Measurements from ENCODE around the gene ITK. TPM values are rescaled to one million over a fixed set of nuclear protein-coding genes. Genes with fewer than 3 reads are reported as not detected.
A peak's percentile ranks its signal among the peaks of the same experiment; 100 is the strongest.

ITK gene
- total RNA-seq, 1 donor from 2014 or later = under 0.01 TPM

DNA sequence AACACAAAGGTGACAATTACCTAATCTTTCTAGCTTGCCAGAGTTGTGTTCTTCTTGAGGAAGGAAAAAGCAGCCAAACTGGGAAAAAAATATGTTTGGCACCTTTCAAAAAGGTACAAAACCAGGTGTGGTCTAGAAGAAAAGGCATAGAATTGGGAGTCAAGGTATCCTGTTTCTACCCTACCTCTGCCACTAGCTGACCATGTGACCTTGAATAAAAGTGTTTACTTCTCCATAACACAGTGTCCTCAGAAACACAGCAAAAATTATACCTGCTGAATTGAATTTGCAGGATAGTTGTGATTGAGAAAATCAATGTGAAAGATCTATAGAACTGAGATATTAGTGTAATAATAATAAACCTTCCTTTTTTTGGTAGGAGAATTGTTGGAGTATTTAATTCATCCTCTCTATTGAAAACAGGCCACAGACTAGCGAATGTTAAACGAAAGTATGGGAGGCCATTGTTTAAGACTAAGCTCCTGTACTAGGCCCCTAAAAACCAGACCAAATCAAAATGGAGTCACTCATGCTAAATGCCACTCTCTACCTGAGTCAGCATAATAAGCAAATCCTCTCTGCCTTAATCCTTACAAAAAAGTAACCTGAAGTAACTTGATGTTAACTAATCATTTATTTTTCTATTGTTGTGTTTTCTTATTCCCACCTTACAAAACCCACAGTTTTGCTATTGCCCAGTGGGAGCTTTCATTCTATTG is 97.8 kb downstream of the ITK start:
- Histone ChIP-seq H3K9me3 (ENCODE audit: control insufficient read depth in 3 of 3, low read length in 3 of 3) (no peaks in the 10 kb centered on the region), H3K36me3 (ENCODE audit: control insufficient read depth in 3 of 3, insufficient read depth in 3 of 3, low read length in 3 of 3) (no peaks in the 10 kb centered on the region), H3K4me1 (ENCODE audit: control insufficient read depth in 3 of 3, insufficient read depth in 3 of 3, low read length in 3 of 3) (peaks cover 0 to 8% (median 0%) of the 10 kb centered on the region in 3 donors), H3K4me3 (ENCODE audit: low read length in 3 of 3) (no peak overlapping the region), H3K9ac (ENCODE audit: low read depth in 1 of 3, low read length in 3 of 3) (no peak overlapping the region), H3K27me3 (ENCODE audit: control insufficient read depth in 3 of 3, insufficient read depth in 3 of 3, low read length in 3 of 3) (no peaks in the 10 kb centered on the region), H3K27ac (ENCODE audit: low read depth, low read length) (no peak overlapping the region)

DNA sequence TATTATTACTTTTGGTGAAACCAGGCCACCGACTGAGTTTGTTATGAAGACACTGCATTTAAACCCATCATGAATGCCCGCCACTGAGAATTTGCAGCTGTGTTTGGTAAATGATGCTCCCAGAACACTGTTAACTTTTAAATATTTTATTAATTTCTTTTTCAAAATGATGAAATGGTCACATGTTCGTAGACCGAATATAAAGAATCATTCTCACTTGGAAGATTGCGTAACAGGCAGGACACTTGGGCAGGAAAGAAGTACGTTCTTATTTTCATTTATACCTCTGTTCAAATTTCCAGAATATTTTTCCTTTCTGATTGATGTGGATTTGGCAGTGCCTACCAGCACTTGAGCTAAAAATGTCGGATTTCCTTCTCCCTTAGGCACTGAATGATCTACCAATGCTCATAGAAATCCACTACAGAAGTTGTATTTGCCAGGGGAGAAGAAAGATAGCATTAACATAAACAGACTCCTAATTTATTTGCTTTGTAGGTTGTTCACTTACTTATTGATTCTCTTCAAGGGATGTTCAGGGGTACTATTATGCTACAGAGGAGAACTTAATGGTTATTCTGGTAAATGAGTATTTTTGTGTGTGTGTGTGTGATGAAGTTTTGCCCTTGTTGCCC is 99.1 kb downstream of the ITK start:
- no peak overlapping the region for H3K9ac ChIP-seq (ENCODE audit: low read depth in 1 of 3, low read length in 3 of 3)
- H3K9me3 ChIP-seq (ENCODE audit: control insufficient read depth in 3 of 3, low read length in 3 of 3) = no peaks in the 10 kb centered on the region
- no peaks in the 10 kb centered on the region for H3K27me3 ChIP-seq (ENCODE audit: control insufficient read depth in 3 of 3, insufficient read depth in 3 of 3, low read length in 3 of 3)
- H3K36me3 ChIP-seq (ENCODE audit: control insufficient read depth in 3 of 3, insufficient read depth in 3 of 3, low read length in 3 of 3) = no peaks in the 10 kb centered on the region
- no peak overlapping the region for H3K27ac ChIP-seq (ENCODE audit: low read depth, low read length)
- H3K4me3 ChIP-seq (ENCODE audit: low read length in 3 of 3) = no peak overlapping the region
- H3K4me1 ChIP-seq (ENCODE audit: control insufficient read depth in 3 of 3, insufficient read depth in 3 of 3, low read length in 3 of 3) = peaks cover 0 to 14% (median 0%) of the 10 kb centered on the region in 3 donors

DNA sequence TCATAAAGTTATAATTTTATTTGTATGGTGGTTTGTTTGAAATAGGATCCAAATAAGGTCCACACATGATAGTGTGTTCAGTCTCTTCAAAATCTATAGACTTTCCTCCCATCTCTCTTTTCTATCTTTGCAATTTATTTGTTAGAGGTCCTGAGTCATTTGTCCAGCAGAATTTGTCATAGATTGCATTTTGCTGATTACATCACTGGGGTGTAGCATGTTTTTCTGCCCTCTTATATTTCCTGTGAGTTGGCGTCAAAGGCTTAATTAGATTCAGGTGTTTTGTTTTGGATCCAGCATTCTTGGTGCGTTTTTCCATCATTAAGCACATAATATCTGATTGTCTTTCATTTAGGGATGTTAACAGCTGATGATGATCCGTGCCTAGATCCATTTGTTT is 100.3 kb downstream of the ITK start:
- Histone ChIP-seq H3K27ac (ENCODE audit: low read depth, low read length) (no peak overlapping the region), H3K9me3 (ENCODE audit: control insufficient read depth in 3 of 3, low read length in 3 of 3) (no peaks in the 10 kb centered on the region), H3K36me3 (ENCODE audit: control insufficient read depth in 3 of 3, insufficient read depth in 3 of 3, low read length in 3 of 3) (no peaks in the 10 kb centered on the region), H3K4me1 (ENCODE audit: control insufficient read depth in 3 of 3, insufficient read depth in 3 of 3, low read length in 3 of 3) (peaks cover 2 to 26% (median 4%) of the 10 kb centered on the region in 3 donors), H3K4me3 (ENCODE audit: low read length in 3 of 3) (no peak overlapping the region), H3K27me3 (ENCODE audit: control insufficient read depth in 3 of 3, insufficient read depth in 3 of 3, low read length in 3 of 3) (no peaks in the 10 kb centered on the region), H3K9ac (ENCODE audit: low read depth in 1 of 3, low read length in 3 of 3) (no peak overlapping the region)

DNA sequence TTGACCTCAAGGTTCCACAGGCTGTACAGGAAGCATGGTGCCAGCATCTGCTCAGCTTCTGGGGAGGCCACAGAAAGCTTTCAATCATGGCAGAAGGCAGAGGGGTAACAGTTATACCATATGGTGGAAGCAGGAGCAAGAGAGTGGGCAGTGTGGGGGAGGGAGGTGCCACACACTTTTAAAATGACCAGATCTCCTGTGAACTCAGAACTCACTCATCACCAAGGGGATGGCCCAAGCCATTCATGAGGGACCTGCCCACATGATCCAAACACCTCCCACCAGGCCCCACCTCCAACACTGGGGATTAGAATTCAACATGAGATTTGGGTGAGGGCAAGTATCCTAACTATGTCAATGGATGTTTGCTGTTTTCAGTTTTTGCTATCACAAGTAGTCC is 101.5 kb downstream of the ITK start:
- Histone ChIP-seq H3K9me3 (ENCODE audit: control insufficient read depth in 3 of 3, low read length in 3 of 3) (no peaks in the 10 kb centered on the region), H3K9ac (ENCODE audit: low read depth in 1 of 3, low read length in 3 of 3) (no peak overlapping the region), H3K27me3 (ENCODE audit: control insufficient read depth in 3 of 3, insufficient read depth in 3 of 3, low read length in 3 of 3) (no peaks in the 10 kb centered on the region), H3K4me1 (ENCODE audit: control insufficient read depth in 3 of 3, insufficient read depth in 3 of 3, low read length in 3 of 3) (peaks cover 2 to 32% (median 4%) of the 10 kb centered on the region in 3 donors), H3K36me3 (ENCODE audit: control insufficient read depth in 3 of 3, insufficient read depth in 3 of 3, low read length in 3 of 3) (no peaks in the 10 kb centered on the region), H3K27ac (ENCODE audit: low read depth, low read length) (no peak overlapping the region), H3K4me3 (ENCODE audit: low read length in 3 of 3) (no peak overlapping the region)

DNA sequence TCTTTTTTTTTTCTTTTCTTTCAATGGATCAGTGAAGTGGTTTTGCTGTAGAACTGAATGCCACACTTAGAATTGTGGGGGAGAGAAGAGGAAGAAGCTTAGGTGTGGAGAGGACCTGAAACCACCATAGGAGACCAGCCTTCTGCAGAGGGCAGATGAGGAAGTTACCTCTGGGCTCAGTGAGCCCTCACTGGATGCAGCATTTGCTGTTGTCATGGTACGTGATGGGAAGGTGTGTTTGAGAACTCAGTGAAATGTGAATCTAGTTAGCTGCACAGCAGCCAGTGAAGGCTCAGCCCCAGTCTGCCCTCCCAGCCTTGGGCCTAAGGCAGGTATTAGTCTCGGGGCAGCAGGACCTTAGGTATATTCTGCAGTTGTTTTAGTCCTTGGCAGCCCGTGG is 102.8 kb downstream of the ITK start:
- Histone ChIP-seq H3K4me1 (ENCODE audit: control insufficient read depth in 3 of 3, insufficient read depth in 3 of 3, low read length in 3 of 3) (peaks cover 2 to 28% (median 4%) of the 10 kb centered on the region in 3 donors), H3K9ac (ENCODE audit: low read depth in 1 of 3, low read length in 3 of 3) (no peak overlapping the region), H3K9me3 (ENCODE audit: control insufficient read depth in 3 of 3, low read length in 3 of 3) (no peaks in the 10 kb centered on the region), H3K27ac (ENCODE audit: low read depth, low read length) (no peak overlapping the region), H3K36me3 (ENCODE audit: control insufficient read depth in 3 of 3, insufficient read depth in 3 of 3, low read length in 3 of 3) (no peaks in the 10 kb centered on the region), H3K27me3 (ENCODE audit: control insufficient read depth in 3 of 3, insufficient read depth in 3 of 3, low read length in 3 of 3) (no peaks in the 10 kb centered on the region), H3K4me3 (ENCODE audit: low read length in 3 of 3) (no peak overlapping the region)

DNA sequence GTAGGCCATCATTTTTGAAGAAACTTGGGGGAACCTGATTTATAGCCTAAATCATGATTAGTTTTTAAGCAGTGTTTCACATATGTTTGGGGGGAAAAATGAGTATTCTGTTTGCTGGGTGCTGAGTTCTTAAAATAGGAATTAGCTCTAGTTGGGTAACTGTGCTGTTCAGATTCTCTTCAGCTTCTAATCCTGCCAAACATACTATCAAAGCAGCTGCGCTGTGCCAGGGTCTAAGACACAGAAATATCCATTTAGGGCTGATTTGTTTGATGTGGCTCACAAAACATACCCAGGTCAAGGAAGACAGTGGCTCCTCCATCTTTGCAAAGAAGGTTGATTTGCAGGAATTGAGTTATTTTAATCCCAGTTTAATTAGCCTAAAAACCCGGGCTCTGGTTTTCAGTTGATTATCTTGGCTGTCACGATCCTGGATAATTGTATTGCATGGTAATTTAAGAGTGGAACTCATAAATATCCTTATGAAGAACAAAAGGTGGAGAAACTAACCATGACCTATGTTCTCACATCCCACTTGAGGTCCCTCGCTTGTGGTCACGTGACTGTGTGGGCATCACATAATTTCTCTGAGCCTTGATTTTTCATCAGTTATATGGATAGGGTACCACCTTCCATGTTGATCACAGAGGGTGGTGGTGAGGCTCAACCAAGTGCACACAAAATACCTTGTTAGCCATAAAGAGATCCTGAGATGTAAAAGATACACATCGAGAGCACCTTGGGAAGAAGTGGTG is 104.0 kb downstream of the ITK start:
- Histone ChIP-seq H3K4me3 (ENCODE audit: low read length in 3 of 3) (peak overlapping the region in 1 of 3 donors; percentile 3), H3K36me3 (ENCODE audit: control insufficient read depth in 3 of 3, insufficient read depth in 3 of 3, low read length in 3 of 3) (no peaks in the 10 kb centered on the region), H3K27me3 (ENCODE audit: control insufficient read depth in 3 of 3, insufficient read depth in 3 of 3, low read length in 3 of 3) (no peaks in the 10 kb centered on the region), H3K27ac (ENCODE audit: low read depth, low read length) (no peak overlapping the region), H3K9me3 (ENCODE audit: control insufficient read depth in 3 of 3, low read length in 3 of 3) (no peaks in the 10 kb centered on the region), H3K9ac (ENCODE audit: low read depth in 1 of 3, low read length in 3 of 3) (no peak overlapping the region), H3K4me1 (ENCODE audit: control insufficient read depth in 3 of 3, insufficient read depth in 3 of 3, low read length in 3 of 3) (peaks cover 2 to 28% (median 4%) of the 10 kb centered on the region in 3 donors)

DNA sequence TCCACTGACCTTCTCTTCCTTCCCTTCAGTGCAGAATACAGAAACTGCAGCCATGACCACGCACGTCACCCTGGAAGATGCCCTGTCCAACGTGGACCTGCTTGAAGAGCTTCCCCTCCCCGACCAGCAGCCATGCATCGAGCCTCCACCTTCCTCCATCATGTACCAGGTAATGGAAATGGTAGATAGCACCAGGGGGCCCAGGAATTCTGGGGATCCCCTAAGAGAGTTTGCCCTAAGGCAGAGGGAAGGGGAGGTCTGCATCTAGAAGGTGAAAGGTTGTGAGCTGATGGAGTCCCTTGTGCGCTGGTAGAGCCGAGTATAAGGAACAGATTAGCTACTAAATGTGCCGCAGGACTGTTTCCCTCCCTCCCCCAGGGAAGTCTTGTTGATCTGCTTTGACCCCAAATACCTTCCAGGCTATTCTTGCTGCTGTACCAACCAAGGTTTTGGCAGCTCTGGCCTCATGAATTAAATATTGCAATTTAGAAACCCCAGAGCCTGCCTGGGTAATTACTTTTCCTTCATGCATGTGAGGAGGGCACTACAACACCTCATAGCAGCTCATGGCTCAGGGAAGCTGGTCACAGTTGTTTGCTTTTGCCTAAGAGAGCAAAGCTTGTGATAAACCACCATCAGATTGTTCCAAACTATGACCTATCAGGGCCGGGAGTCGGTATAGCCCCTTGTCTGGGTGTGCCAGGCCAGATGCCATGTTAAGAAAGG is 104.8 kb downstream of the ITK start:
- Histone ChIP-seq H3K4me3 (ENCODE audit: low read length in 3 of 3) (peak overlapping the region in 1 of 3 donors; percentile 3), H3K27ac (ENCODE audit: low read depth, low read length) (no peak overlapping the region), H3K4me1 (ENCODE audit: control insufficient read depth in 3 of 3, insufficient read depth in 3 of 3, low read length in 3 of 3) (peaks cover 2 to 28% (median 4%) of the 10 kb centered on the region in 3 donors)

DNA sequence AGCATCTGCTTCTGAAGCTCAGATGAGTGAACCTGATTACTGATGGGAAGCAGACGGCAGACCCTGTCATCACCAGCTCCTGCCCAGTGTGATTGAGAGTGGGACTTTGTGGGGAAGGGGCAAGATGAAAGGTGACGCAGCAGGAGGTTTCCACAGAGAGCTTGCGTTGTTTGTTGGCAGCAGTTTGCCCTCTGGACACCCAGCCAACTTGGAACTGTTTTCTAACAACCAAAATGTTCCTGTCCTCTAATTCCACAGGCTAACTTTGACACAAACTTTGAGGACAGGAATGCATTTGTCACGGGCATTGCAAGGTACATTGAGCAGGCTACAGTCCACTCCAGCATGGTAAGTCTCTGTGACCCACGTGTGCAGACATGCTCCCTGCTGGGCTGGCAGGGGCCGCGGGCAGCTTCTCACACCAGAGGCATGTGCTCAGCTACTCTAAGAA is 106.1 kb downstream of the ITK start:
- Histone ChIP-seq H3K9ac (ENCODE audit: low read depth in 1 of 3, low read length in 3 of 3) (no peak overlapping the region), H3K27ac (ENCODE audit: low read depth, low read length) (no peak overlapping the region), H3K4me1 (ENCODE audit: control insufficient read depth in 3 of 3, insufficient read depth in 3 of 3, low read length in 3 of 3) (peaks cover 2 to 32% (median 4%) of the 10 kb centered on the region in 3 donors), H3K4me3 (ENCODE audit: low read length in 3 of 3) (no peak overlapping the region), H3K27me3 (ENCODE audit: control insufficient read depth in 3 of 3, insufficient read depth in 3 of 3, low read length in 3 of 3) (no peaks in the 10 kb centered on the region), H3K9me3 (ENCODE audit: control insufficient read depth in 3 of 3, low read length in 3 of 3) (no peaks in the 10 kb centered on the region), H3K36me3 (ENCODE audit: control insufficient read depth in 3 of 3, insufficient read depth in 3 of 3, low read length in 3 of 3) (no peaks in the 10 kb centered on the region)

More for the DNA sequence above, 104.8 kb downstream of the ITK start:
- Histone ChIP-seq H3K36me3 (ENCODE audit: control insufficient read depth in 3 of 3, insufficient read depth in 3 of 3, low read length in 3 of 3) (no peaks in the 10 kb centered on the region), H3K9me3 (ENCODE audit: control insufficient read depth in 3 of 3, low read length in 3 of 3) (no peaks in the 10 kb centered on the region), H3K27me3 (ENCODE audit: control insufficient read depth in 3 of 3, insufficient read depth in 3 of 3, low read length in 3 of 3) (no peaks in the 10 kb centered on the region), H3K9ac (ENCODE audit: low read depth in 1 of 3, low read length in 3 of 3) (peak overlapping the region in 1 of 3 donors; percentile 54)

DNA sequence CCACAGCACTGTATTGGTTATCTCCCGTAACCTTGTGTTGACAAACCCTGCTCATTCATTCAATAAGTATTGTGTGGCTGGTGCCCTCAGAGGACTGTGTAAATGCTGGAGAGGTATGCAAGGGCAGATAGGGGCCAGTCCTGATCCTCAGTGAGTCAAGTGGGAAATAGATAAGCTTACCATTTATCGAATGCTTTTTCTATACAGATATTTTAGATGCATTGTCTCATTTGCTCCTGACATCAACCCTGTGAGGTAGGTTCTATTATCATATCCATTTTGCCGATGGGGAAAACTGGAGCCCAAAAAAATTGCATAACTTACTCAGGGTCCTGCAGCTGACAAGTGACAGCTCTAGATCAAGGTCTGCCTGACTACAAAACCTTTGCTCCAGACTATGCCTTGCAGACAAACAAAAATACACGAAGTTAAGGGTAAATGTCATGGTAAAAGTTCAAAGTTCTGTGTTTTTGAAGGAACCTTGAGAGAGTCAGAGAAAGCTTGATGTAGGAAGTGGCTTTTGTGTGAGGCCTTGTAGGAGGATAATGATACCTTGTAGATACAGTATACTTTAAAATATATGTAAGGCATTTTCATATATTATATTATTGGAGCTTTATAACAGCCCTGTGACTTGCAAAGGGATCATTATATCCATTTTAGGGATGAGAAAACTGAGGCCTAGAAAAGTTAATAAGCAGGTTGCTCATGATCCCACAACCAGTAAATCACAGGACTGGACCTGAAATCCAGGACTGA is 107.9 kb downstream of the ITK start:
- Histone ChIP-seq H3K27ac (ENCODE audit: low read depth, low read length) (no peak overlapping the region), H3K27me3 (ENCODE audit: control insufficient read depth in 3 of 3, insufficient read depth in 3 of 3, low read length in 3 of 3) (no peaks in the 10 kb centered on the region), H3K4me1 (ENCODE audit: control insufficient read depth in 3 of 3, insufficient read depth in 3 of 3, low read length in 3 of 3) (peaks cover 2 to 29% (median 4%) of the 10 kb centered on the region in 3 donors)

More for the DNA sequence above, 107.9 kb downstream of the ITK start:
- H3K36me3 ChIP-seq (ENCODE audit: control insufficient read depth in 3 of 3, insufficient read depth in 3 of 3, low read length in 3 of 3) = no peaks in the 10 kb centered on the region
- H3K9ac ChIP-seq (ENCODE audit: low read depth in 1 of 3, low read length in 3 of 3) = no peak overlapping the region
- H3K4me3 ChIP-seq (ENCODE audit: low read length in 3 of 3) = no peak overlapping the region
- H3K9me3 ChIP-seq (ENCODE audit: control insufficient read depth in 3 of 3, low read length in 3 of 3) = no peaks in the 10 kb centered on the region

Data from skeletal muscle tissue (tissue), 4 donors.